HG02798 (cell line): ENCODE results near the gene NR1H2.
"Not testable (repeated sequence)": the region's sequence is repeated elsewhere in the genome, so short reads cannot be mapped to it uniquely, and the experiment has no call there.

Experiments used
- ATAC-seq: cut with Tn5 transposase; IDR thresholded peaks from one replicate; pipeline ENCODE4 v1.9.1; 2021; ENCODE audit warnings: mild to moderate bottlenecking; ENCODE audit not compliant: unreplicated experiment, poor library complexity

NR1H2 gene

GRCh38 chr19:50377517-50377916 lies 1.3 kb downstream of the NR1H2 start:
- ATAC-seq = no peak

- no peak for ATAC-seq
These were observed 2.1 kb downstream of the NR1H2 start for GRCh38 chr19:50378169-50378862.

- no peak for ATAC-seq
These were observed 2.6 kb downstream of the NR1H2 start for GRCh38 chr19:50378863-50379236.

- no peak for ATAC-seq
These were observed 3.3 kb downstream of the NR1H2 start for GRCh38 chr19:50379602-50380001.

GRCh38 chr19:50380137-50380536 lies 3.9 kb downstream of the NR1H2 start:
- ATAC-seq = no peak

- no peak for ATAC-seq
These were observed 4.5 kb downstream of the NR1H2 start for GRCh38 chr19:50380751-50381151.

- ATAC-seq = no peak
These were observed 5.8 kb downstream of the NR1H2 start for GRCh38 chr19:50381881-50382729.

- no peak for ATAC-seq
These were observed 7.0 kb downstream of the NR1H2 start for GRCh38 chr19:50383001-50383851.

GRCh38 chr19:50383852-50384684 lies 7.8 kb downstream of the NR1H2 start, which contains the start of gene POLD1:
Gene POLD1 (plus strand): TSS chr19:50384347. CDS start chr19:50398852, 14,505 bp downstream.
- peak; percentile 93 for ATAC-seq

GRCh38 chr19:50384685-50385535 lies 8.7 kb downstream of the NR1H2 start:
- no peak for ATAC-seq

- ATAC-seq = no peak
These were observed 11.1 kb downstream of the NR1H2 start for GRCh38 chr19:50387176-50387867.

GRCh38 chr19:50387868-50388245 lies 11.6 kb downstream of the NR1H2 start:
- no peak for ATAC-seq

GRCh38 chr19:50390295-50390694 lies 14.0 kb downstream of the NR1H2 start:
- not testable (repeated sequence) for ATAC-seq

- not testable (repeated sequence) for ATAC-seq
These were observed 14.7 kb downstream of the NR1H2 start for GRCh38 chr19:50390952-50391351.

- no peak for ATAC-seq
These were observed 16.5 kb downstream of the NR1H2 start for GRCh38 chr19:50392759-50393158.

GRCh38 chr19:50393589-50393988 lies 17.3 kb downstream of the NR1H2 start:
- no peak for ATAC-seq

- ATAC-seq = no peak
These were observed 17.8 kb downstream of the NR1H2 start for GRCh38 chr19:50394017-50394416.

GRCh38 chr19:50398675-50399367 lies 22.6 kb downstream of the NR1H2 start:
- ATAC-seq = no peak
